ENCODE results near the gene TAL1.

Gene TAL1

DNA sequence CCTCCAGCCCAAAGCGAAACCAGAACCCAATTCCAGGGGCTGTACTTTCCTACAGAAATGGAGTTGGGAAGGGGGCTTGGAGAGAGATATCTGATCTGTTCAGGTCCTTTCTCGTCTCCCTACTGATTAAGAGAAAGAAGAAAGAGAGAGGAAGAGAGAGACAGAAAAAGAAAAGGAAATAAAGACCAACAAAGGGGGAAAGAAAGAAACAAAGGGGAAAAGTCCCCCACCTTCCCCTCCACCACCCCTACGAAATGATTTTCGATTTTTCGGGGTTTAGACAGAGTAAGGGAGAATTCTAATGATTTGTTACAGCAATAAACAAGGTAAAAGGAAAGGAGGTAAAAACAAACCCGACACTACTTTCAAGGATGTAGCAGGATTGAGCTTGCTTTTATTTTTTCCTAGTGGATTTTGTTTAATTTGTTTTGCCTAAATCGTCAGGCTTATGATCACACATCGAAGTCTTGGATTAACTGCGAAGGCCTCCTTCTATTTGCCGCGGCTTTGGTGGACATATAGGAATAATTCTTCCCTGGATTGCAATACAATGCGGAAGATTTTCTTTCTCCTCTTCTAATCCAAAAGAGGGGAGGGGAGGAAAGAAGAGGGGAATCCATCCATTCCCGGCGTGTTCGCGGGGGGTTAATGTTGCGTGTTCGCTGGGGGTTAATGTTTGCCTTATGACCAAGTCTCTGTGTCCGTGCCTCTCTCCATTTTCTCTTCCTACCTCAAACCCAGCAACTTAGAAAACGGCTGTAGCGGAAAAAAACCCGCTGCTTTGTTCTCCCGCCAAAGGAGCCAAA, 1.9 kb downstream of the TAL1 start:
- DNase-seq (ENCODE audit: low spot score) = no peak

GRCh38 chr1:47229031-47229885, 2.8 kb downstream of the TAL1 start:
- DNase-seq (ENCODE audit: low spot score) = no peak

DNA sequence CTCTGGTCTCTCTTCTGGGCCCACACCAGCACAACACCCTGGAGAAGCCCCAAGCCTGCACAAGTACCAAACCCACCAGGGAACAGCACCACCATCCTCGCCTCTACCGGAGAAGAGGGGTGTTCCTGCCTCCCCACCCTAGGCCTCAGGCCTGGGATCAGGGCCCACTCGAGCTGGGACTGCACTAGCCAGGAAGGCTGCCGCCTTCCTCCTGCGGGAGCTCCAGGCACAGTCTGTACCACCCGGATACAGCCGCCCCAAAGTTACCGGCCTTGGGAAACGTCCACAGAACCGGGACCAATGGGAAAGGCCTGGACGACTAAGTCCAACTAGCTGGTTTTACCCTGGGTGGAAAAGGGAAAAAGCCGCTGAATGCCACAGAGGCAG, 3.4 kb downstream of the TAL1 start:
- DNase-seq (ENCODE audit: low spot score) = no peak

DNA sequence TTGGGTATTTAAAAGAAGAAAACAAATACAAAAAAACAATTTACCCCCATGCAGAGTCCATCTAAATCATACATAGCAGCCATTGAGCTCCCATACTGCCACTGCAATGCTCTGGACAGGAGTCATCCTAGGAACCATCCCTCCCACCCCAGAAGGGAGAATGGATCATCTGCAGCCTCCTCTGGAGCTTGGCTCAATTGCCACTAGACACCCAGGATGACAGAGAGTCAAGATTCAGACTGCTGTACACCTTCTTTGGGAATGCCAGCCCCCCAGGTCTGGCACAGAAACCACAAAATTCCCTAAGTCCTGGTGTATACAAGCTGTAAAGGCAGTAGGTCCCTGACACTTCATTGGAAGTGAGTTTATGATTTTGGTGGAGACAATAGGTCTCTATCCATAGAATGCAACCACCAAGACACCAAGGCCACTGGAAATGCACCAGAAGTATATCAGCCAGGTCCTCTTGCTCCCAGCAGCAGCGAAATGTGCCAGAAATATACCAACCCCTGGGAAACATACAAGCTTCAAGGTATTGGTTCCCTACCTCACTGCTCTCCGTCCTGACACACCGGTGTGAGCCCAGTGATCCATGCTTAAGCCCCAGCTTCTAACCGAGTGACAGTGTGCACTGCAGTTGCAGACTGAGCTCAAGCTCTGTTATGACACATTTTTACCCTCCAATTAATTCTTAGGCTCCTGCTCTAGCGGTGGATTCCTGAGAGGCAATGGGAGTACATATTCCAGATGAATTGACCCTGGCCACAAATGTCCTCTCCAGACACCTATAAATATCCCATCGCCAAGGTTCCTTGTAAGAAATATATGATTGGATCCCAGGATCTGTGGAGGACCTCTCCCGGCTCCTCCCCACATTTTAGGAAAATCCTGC, 4.4 kb downstream of the TAL1 start:
- DNase-seq (ENCODE audit: low spot score) = no peak

DNA sequence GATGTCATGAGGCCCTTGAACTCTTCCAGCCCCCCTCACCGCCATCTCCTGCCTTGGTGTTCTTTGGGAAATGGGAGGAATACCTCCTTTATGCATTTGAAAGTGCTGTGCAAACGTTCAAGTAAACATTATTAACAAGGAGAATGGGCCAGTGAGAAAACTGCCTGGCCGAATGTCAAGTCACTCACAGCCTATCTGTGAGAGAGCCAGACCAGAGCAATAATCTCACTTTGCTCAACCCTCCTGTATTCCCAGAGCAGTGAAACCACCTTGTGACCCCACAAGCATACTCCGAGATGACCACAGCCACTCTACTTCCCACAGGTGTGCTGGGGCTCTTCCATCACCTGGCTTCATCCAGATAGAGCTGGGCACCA, 5.2 kb downstream of the TAL1 start:
- no peak for DNase-seq (ENCODE audit: low spot score)

- DNase-seq (ENCODE audit: low spot score) = no peak
Measured at GRCh38 chr1:47226121-47226838, 5.7 kb downstream of the TAL1 start.

DNA sequence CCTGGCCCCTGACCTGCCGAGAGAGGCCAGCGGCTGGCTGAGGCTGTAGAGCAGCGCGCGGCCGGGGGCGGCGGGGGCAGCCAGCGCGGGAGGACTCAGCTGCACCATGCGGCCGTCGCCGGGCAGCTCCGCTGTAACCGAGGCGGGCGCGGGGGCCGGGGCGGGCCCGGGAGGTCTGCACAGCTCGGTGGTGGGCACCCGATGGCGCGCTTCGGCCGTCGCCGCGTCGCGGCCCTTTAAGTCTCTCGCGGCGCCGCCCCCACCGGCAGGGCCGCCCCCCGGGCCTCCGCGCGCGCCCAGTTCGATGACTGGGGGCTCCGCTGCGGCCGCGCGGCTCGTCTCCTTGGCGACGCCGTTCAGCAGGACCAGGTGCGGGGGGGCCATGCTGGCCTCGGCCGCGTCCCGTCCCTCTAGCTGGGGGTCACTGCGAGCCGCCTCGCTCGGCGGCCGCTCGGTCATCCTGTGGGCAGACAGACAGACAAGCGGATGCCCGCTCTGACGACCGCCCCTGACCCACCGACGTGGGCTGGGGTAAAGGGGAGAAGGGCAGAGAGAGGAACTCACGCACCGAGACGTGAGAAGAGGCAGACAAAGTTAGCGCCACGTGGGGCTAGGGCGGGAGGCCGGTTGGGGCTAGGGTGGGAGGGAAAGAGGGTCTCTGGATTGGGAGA, 6.5 kb downstream of the TAL1 start:
- no peak for DNase-seq (ENCODE audit: low spot score)

DNA sequence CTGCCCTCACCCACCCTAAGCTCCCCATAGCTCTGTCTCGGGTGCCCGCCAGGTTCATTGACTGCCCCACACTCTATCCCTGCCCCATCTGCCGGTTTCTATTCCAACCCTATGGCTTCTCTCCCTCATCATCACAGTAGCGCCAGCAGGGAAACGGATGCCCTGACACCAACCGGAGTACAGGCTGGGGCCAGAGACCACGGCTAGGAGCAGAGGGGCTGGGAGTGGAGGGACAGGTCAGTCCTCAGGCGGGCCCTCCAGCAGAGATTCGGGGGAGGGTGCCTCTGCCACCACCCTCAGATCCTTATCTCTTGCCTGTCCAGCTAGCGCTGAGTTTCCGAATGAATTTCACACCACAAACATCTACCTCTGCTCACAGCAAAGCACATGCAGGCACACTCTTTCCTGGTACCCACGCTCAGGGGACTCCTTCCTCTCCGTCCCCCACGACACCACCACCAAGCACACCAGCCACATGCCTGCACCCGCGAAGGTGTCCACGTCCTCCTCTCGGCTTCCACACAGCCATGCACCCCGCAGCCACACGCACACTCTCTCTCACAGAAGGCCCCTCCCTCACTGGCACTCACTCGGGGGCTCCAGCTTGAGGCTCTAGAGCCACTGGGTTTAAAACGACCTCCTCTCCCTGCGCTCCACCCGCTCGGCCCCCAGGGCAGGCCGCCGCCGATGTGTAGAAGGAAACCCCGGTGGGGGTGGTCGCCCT, 7.2 kb downstream of the TAL1 start:
- DNase-seq (ENCODE audit: low spot score) = no peak

DNA sequence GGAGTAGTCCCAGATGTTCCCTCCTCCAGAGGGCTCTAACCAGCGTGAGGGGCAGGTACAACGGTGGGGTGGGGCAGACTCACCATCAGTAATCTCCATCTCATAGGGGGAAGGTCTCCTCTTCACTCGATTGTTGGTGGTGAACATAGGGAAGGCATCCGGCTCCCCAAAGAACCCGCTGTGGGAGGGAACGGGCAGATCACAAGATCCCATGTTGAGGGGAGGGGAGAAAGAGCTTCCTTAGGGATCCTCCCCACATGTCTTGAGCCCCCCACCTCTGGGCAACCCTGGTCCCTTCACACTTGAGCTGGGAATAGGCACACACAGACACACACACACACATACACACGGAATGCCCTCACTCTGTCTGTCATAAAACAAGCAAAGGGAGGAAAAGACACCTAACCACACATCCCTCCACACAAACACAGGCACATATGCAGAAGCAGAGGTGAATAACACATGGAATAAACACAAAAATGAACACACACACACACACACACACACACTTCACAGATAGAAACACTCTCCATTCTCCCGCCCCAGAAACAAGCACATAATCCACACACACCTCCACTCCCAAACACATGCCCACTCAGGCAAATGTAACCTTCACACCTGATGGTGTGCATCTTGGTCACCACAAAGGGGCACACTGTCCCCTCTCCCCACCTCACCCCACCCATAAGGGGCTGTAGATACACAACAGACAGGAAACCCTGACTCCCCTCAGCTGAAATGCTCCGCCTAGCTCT, 7.9 kb downstream of the TAL1 start:
- no peak for DNase-seq (ENCODE audit: low spot score)

DNA sequence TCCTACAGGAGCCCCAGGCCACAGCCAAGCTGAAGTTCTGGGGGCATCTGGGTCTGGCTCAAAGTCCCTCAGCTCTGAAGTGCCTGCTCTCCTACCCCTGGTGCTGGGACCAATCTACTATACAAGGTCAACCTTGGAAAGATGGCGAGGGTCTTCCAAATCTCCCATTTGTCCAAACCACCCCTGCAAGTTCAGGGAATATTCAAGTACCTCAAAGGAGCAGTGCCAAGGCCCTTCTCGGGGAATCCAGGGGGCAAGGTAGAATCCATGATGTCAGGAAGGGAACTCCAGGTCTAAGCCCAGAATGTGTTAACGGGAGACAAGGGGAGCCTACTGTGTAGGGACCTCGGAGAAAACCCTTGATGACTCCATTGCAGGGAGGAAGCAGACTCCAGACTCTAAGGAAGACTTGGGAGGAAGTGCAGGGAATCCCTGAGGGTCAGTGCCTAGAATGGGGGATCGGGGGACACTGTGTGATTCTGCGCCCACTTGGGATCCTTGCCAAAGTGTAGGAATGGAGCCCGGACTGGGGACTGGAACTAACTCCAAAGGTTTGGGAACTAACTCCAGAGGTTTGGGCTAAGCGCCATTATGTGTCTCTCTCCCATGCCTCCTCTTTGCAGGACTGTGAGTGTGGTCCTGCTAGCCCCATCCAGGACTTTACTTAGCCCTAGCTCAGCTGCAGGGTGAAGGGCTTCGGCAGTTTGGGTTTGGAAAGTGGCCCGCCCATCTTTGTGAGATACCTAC, 8.7 kb downstream of the TAL1 start:
- no peak for DNase-seq (ENCODE audit: low spot score)

DNA sequence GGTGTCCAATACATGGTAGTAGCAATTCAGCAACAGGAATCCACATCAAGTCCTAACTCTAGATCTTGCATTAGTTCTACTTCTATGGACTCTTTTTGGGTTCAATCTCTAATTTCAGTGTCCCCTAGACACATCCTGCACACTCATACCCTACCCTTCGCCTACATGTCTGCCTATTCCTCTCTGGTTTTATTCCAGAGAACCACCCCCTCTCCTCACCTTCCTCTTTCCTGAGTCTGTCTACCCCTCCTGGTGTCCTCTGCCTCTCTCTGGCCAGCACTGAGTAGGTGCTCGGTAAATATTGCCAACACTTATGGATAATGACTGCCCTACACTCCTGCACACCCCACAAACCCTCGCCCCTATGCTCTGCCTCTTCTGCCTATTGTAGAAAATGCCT, 9.5 kb downstream of the TAL1 start:
- DNase-seq (ENCODE audit: low spot score) = no peak

- no peak for DNase-seq (ENCODE audit: low spot score)
Measured at GRCh38 chr1:47219590-47220220, 12.3 kb downstream of the TAL1 start.

DNA sequence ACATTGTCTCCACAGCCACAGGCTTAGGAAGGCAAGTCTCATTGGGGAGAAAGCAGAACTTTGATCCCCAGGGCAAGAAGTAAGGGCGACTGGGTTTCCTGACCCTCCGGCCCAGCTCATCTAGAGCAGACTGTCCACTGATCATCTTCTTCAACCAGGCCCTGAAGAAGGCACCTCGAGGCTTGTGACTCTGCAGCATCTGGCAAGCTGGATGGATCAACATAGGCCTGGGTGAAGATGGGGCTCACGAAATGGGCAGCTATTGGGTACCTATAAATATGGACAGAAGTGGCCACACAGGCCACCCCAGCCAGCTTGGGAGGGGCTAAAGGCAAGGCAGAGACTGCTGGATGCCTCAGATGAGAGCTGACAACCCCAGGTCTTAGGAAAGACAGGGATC, 13.0 kb downstream of the TAL1 start:
- no peak for DNase-seq (ENCODE audit: low spot score)

- no peak for DNase-seq (ENCODE audit: low spot score)
Measured at GRCh38 chr1:47216278-47217059, 15.6 kb downstream of the TAL1 start.

- no peak for DNase-seq (ENCODE audit: low spot score)
Measured at GRCh38 chr1:47215713-47216112, 16.3 kb downstream of the TAL1 start.

DNA sequence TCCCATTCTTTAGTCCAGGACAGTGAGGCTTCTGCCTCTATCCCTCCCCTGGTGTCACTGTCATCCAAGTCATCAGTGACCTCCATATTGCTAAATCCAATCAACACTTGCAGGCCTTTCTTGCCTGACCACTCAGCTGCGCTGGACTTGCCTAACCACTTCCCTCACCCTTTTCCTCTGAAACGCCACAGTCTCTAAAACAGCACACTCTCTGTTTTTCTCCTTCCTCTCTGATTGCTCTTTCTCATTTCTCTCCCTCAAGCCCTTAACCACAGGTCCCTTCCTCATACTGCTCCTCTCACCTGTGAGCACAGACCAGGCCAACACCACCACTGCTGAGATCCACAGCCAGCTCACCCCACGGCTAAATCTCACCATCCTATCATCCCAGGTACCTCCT, 17.5 kb downstream of the TAL1 start:
- no peak for DNase-seq (ENCODE audit: low spot score)

- no peak for DNase-seq (ENCODE audit: low spot score)
Measured at GRCh38 chr1:47213230-47213963, 18.6 kb downstream of the TAL1 start.
